HG02870 (cell line): ENCODE data around the gene NXT1.
"Not testable (repeated sequence)": the region's sequence is repeated elsewhere in the genome, so short reads cannot be mapped to it uniquely, and the experiment has no call there.

Source experiments
- ATAC-seq: cut with Tn5 transposase; IDR thresholded peaks from one replicate; pipeline ENCODE4 v1.9.1; 2021; ENCODE audit warnings: mild to moderate bottlenecking, moderate library complexity; ENCODE audit not compliant: unreplicated experiment

Gene NXT1

GRCh38 chr20:23350196-23350903, at the start of gene NXT1:
Gene NXT1, plus strand, starts transcription at chr20:23350791. Its CDS starts 3,251 bp downstream, at chr20:23354042.
- ATAC-seq: peak; percentile 77

GRCh38 chr20:23301436-23302050, 49.0 kb upstream of the NXT1 start:
- no peak for ATAC-seq

GRCh38 chr20:23302386-23302785, 48.2 kb upstream of the NXT1 start:
- ATAC-seq: no peak

GRCh38 chr20:23302801-23303200, 47.8 kb upstream of the NXT1 start:
- ATAC-seq: no peak

GRCh38 chr20:23303325-23304102, 47.1 kb upstream of the NXT1 start:
- ATAC-seq: no peak

- ATAC-seq: no peak
These were observed 46.0 kb upstream of the NXT1 start for GRCh38 chr20:23304616-23305015.

GRCh38 chr20:23305098-23305497, 45.5 kb upstream of the NXT1 start:
- no peak for ATAC-seq

- ATAC-seq: not testable (repeated sequence)
These were observed 43.2 kb upstream of the NXT1 start for GRCh38 chr20:23307393-23307792.

- ATAC-seq: no peak
These were observed 42.6 kb upstream of the NXT1 start for GRCh38 chr20:23308024-23308423.

- ATAC-seq: no peak
These were observed 41.7 kb upstream of the NXT1 start for GRCh38 chr20:23308908-23309307.

- no peak for ATAC-seq
These were observed 40.8 kb upstream of the NXT1 start for GRCh38 chr20:23309781-23310180.

GRCh38 chr20:23311947-23312506, 38.6 kb upstream of the NXT1 start:
- no peak for ATAC-seq

- ATAC-seq: no peak
These were observed 37.3 kb upstream of the NXT1 start for GRCh38 chr20:23313271-23313670.

- no peak for ATAC-seq
These were observed 35.9 kb upstream of the NXT1 start for GRCh38 chr20:23314699-23315098.

GRCh38 chr20:23315099-23315498, 35.5 kb upstream of the NXT1 start:
- no peak for ATAC-seq

GRCh38 chr20:23316626-23317025, 34.0 kb upstream of the NXT1 start:
- ATAC-seq: no peak

GRCh38 chr20:23317081-23317480, 33.5 kb upstream of the NXT1 start:
- ATAC-seq: no peak

GRCh38 chr20:23318347-23318746, 32.2 kb upstream of the NXT1 start:
- no peak for ATAC-seq

GRCh38 chr20:23320317-23320716, 30.3 kb upstream of the NXT1 start:
- no peak for ATAC-seq

- no peak for ATAC-seq
These were observed 25.5 kb upstream of the NXT1 start for GRCh38 chr20:23325107-23325506.

GRCh38 chr20:23326774-23327173, 23.8 kb upstream of the NXT1 start:
- no peak for ATAC-seq
